Kidney tubule cell (primary cell): ENCODE results near the gene PCCA.
"Not testable (repeated sequence)": the region's sequence is repeated elsewhere in the genome, so short reads cannot be mapped to it uniquely, and the experiment has no call there.

Experiments
- DNase-seq: peaks from one replicate; pipeline ENCODE4 v3.0.0-alpha.2; 2018; ENCODE audit warnings: low spot score

Gene PCCA

DNA sequence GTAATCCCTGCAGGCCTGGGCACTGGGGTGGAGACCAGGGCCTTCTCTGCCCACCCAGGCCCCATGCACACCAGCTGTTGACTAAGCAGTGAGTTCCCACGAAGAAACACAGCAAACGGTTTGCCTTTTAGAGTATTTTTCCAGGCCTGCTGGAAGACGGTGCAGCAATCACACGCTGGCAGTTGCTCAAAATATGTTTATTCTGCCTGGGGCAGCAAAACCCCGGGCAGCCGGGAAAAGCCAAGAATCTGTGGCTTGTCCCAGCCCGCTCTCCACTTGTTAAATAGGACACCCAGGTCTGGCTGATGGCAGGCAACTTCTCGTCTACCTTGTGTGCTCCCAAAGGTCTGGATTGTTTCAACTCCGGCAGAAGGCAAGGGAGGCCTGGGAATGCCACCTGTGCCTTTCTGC is 458.9 kb downstream of the PCCA start:
- no peak for DNase-seq

DNA sequence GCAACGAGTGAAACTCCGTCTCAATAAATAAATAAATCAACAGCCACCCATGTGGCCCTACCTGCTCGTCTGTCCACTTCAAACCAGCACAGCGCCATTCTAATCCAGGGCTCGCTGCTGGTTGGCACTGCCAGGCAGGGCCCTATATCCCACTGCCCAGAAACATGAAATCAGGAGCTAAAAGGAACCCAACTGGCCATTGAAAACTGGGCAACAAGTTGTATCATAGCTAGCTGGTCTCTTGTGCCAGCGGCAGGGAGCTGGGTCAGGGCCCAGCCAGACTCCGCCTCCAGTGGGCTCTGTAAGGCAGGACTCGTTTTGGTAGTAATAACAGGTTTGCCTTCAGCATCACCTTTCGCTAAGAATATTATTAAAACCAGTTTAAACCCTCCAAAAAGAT is 460.4 kb downstream of the PCCA start:
- no peak for DNase-seq

DNA sequence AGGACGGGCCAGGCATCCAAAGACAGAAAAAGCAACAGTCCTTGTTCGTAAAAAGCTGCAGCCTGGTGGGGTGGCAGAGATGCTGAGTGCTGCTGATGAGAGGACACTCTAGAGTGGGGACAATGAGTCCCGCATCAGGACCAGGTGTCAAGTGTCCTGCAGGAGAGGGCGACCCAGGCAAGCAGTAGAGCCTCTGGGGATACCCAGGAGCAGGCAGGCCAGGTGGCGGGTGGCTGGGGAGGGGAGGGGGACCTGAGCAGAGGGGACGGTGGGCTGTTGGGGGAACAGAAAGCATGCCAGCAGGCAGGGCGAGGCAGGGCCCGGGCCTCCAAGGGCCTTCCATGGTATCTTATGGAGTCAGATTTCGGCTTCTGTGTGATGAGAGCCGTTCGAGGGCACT is 463.9 kb downstream of the PCCA start:
- DNase-seq: no peak

DNA sequence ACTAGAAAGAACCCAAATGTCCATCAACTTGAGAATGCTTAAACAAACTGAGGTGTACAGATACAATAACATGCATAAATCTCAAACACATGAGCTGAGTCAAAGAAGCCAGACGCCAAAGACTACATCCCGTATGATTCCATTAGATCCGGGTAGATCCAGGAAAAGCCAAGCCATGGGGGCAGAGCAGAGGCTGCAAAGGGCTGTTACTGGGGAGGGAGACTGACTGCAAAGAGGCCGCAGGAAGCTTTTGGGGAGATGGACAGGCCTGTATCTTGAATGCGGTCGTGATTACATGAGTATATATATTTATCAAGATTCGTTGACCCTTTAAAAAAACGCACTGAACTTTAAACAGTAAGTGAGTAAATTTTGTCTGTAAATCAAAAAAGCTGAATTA is 471.0 kb downstream of the PCCA start:
- no peak for DNase-seq

DNA sequence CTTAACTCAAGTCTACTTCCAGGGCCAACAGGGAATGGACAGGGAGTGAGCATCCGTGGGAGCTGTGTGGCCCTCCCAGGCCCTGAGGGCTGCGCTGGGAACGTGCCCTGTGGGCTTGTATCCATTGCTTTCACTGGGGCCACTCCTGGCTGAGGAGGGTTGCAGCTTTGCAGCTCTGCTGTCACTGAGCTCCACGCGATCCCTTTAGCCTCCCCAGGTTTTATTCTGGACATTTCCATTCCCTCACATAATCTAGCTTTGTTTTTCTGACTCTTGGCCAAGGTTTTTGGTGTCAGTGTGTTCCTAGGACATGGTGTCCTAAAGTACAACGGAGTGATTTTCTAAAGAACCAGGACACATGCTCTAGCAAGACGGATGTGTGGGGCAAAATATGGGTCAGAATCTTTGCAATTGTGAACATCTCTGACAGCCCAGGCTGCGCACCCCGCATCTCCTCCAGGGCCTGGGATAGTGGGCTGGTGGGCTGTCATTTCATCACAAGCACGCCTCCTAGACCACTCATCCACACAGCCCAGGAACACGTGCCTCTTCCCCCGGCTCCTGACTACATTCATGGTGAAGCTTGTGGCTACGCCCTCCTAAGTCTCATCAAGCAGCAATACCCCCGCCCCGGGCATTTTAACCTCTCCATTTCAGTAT is 471.7 kb downstream of the PCCA start:
- no peak for DNase-seq

DNA sequence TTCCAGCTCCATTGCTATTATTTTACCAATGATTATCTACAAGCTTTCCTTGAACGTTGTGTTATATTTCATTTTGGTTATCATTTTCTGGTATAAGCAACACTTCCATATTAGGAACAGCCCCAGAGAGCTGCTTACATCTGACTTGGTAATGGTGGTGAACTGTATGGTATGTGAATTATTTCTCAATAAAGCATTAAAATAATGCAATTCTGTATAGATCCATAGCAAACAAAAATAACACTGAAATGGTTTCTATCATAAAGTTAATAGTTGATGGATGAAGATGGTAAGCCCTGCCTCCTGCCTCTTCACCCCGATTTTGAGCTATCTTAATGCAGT is 472.2 kb downstream of the PCCA start:
- no peak for DNase-seq

DNA sequence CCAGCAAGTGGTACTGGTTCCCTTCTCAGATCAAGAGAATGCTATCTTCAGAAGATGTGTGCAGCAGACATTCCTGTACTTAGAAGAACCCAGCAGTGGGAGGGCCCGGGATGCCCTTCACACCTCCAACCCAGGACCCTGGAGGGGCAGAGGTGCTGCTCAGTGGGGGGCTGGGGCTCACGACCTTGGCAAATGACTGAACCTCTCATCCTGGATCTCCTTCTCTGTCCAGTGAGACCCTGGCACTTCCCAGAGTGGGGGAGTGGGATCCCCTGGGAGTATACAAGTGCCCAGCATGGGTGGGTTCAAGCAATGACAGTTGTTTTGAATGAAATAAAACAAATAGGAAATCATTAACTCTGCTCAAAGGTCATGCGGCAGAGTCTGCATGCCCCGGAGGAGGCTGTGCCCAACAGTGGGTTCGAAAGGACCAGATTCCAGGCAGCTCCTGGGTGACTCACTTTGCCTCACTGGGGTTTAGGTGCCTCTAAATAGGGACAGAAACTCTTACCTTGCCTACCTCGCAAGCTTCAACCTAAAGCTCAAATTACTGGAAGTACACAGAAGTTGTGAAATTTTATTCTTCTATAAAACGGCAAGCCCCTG is 472.8 kb downstream of the PCCA start:
- DNase-seq: peak; percentile 49

DNA sequence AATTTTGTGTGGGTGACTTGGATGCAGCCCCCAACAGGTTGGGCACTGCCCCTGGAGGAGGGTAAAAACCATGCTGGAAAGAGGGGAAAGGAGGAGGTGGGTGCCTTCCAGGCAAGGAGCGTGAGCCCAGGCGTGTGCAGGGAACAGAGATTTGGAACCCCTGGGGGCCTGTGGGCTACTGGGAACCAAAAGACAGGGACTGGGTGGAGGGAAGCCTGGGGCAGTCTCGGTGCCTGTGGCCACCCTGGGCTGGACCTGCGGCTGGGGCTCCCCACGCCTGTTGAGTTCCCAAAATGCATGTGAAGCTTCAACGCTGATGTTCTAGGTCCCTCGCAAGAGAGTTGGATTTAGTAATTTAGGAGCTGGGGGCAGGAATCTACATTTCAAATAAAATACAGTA is 474.9 kb downstream of the PCCA start:
- DNase-seq: no peak

DNA sequence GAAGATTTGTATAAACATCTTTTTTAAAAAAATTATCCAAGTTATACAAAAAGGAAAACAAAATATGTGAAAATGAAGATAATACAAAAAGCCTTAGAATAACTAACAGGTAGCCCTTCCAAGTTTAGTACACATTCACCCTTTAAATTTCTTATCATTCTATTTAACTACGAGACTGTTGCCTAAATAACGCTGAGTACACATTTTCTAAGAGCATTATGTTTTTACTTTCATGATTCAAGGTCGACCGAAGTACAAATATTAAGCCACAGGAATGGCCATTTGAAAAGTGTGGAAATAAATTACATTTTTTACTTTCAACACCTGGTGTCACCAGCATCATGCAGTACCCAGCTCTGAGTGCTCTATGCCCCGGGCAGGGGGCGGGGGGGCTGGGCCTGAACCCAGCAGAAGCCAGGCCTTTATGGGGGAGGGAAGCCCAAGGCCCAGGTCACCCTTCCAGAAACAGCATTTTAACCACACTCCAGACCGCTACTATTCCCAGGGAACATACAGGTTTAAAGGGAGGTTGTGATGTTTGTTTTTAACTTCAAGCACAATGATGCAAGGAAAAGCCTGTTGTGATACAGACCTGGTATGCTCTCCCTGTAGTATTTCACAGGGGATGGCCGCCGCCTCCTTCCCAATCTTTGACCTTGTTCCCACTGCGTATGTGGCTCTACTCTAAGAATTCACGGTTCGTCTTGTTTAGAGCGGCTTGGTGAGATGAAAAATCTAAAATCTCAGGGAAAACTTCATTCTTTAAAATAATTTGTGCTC is 475.7 kb downstream of the PCCA start:
- no peak for DNase-seq

DNA sequence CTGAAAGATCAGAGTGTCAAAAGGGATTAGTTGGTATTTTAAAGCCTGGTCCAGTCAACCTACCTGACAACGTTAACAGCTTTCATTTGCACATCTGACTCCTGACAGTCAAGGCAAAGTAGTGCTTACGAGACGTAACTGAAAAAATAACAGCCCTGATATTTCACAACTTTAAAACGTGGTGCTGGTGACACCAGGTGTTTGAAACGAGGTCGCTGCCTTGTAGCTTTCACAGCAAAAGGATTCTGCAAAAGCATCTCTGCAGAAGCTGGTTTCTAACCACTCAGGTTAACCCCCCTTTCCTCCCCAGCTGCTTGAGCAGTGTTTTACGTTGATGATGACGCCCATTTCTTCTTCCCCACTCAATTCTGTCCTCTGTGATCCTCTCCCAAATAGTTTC is 476.4 kb downstream of the PCCA start:
- no peak for DNase-seq

DNA sequence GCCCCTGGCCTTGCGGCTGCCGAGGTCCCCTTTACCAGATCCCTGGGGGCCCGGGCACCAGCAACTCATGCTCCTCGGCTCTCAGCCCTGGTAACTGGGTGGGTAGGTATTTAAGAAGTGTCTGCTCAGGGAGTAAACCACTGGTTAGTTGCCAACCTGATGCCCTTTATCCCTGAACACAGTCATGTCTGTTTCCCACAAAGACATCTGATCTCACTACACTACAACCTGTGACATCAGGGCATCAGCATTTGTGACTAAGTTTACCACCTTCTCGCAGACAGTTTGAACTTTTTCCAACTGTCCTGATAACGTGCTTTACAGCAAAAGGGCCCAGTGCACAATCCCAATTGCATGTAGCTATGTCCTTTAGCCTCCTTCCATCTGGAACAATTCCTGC is 477.6 kb downstream of the PCCA start:
- DNase-seq: peak; percentile 77

DNA sequence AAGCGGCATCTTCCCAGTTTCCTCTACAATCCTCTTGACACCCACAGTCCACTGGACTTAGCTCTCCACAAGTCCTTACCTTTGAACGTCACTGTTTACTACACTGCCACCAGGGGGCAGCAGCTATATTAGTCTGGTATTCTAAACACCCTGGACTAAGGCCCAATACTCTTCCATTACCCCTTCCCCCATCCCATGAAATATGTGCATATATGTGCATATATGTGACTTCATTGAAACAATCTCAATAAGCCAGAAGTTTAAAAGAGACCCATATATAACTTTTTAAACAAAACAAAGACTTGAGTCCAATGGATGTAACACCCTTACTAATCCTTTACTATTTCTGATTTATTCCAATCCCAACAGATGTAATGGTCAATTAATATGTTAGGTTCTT is 484.2 kb downstream of the PCCA start:
- DNase-seq: peak; percentile 76

DNA sequence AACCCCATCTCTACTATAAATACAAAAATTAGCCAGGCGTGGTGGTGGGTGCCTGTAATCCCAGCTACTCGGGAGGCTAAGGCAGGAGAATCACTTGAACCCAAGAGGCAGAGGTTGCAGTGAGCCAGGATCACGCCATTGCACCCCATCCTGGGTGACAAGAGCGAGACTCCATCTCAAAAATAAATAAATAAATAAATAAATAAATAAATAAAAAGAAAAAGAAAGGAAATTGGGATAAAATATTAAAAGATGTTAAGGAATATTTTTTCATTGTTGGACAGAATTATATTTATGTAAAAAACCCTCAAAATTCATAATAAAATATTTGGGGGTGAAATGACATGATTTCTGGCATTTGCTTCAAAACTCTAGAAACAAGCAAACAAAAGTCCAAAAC is 488.3 kb downstream of the PCCA start:
- not testable (repeated sequence) for DNase-seq
